ENCODE data around the gene KLK15.
"Not testable (repeated sequence)": the region's sequence is repeated elsewhere in the genome, so short reads cannot be mapped to it uniquely, and the experiment has no call there.

Gene KLK15

DNA sequence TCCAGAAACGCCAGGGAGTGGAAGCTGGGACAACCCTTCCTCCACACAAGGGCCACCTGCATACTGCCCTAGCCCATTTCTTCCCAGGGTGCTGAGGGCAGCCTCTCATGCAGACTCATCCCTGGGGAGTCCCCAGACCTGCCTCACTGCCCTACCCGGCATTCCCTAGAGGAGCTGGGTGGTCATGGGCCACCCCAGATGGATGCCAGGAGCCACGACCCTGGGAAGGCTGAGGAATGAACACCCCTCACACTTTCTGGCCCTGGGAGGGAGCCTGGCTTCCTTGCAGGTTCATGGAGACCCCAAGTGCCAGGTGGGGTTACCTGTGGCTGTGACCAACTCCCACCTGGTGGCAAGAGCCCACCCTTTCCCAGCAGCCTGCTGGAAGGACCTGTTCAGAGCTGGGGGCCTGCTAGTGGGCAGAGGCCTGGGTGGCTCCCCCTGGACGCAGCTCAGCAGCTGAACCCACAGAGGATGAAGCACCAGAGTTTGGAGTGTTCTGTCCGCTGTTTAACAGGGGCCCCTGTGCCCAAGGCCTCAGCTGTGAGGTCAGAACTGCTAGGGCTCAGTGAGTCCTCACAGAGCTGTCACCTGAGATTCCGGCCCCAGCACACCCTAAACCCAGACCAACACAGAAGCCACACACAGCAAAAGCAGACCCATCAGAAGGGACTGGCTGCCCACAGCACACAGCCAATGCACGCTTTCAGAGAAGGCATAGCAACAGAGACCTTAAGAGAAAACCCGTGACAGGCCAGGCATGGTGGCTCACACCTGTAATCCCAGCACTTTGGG is 36.5 kb downstream of the KLK15 start:
- DNase-seq (ENCODE audit: low read depth in 2 of 2, low spot score in 1 of 2) = no peak

DNA sequence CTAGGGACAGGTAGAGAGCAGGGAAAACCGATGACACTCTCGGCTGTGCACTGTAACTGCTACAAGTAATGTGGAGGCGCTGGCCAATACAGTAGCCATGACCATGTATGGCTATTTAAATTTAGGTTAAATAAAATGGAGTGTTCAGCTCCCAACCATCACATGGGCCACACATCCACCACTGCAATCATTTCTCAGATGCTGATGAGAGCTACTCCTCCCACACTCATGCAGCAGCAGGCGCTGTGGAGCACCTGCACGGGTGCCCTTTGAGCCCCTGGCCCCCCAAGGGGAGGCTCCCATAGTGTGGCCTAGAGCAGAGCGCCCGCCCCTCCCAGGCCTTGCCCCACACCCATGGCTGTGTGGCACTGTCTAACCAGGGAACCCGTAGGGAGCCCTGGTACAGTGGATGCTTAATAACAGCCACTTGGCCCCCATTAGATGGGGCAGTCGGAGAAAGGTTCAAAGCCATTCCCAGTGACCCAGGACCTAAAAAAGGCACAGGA is 37.2 kb downstream of the KLK15 start:
- DNase-seq (ENCODE audit: low read depth in 2 of 2, low spot score in 1 of 2) = no peak

DNA sequence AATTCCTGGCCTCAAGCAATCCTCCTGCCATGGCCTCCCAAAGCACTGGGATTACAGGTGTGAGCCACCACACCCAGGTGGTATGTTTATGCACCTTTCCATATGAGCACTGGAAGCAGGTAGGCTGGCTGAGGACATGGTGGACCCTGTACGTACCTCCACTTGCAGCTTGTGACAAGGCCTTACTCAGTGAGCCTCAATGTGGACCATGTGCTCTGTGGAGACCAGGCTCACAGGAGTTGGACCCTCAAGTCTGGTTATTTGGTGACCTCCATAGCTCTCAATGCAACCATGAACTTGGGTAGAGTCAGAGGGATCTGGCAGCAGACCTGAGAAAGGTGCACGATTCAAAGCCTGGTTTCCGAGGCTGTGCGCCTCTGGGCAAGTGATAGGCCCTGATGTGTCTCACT is 37.7 kb downstream of the KLK15 start:
- DNase-seq (ENCODE audit: low read depth in 2 of 2, low spot score in 1 of 2) = no peak

DNA sequence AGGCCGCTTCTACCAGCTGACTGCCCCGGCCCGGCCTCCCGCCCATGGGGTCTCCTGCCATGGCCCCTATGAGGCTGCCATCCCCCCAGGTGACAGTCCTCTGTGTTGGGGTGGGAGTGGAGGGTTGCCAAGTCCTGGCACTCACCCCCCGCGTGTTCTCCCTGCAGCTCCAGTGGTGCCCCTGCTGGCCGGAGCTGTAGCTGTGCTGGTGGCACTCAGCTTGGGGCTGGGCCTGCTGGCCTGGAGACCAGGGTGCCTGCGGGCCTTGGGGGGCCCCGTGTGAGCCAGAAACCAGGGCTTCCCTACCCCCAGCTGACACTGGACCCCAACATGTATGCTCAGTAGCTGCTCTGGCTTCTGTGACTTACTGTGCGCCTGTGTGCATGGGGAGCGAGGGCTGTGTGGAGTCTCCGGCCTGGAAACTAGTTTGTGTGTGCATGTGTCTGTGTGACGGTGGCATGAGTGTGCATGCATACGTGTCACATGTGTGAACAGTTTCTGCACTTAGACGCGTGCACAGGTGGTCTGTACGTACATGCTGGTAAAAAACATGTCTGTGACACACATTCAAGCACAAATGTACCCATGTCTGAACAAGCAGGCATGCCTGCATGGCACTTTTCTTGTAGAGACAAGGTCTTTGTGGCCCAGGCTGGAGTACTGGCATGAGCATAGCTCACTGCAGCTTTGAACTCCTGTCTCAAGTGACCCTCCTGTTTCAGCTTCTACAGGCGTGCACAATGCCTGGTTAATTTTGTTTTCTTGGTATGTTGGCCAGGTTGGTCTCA is 38.3 kb downstream of the KLK15 start:
- no peak for DNase-seq (ENCODE audit: low read depth in 2 of 2, low spot score in 1 of 2)

GRCh38 chr19:50794074-50794875 is 39.1 kb downstream of the KLK15 start:
- DNase-seq (ENCODE audit: low read depth in 2 of 2, low spot score in 1 of 2) = no peak

DNA sequence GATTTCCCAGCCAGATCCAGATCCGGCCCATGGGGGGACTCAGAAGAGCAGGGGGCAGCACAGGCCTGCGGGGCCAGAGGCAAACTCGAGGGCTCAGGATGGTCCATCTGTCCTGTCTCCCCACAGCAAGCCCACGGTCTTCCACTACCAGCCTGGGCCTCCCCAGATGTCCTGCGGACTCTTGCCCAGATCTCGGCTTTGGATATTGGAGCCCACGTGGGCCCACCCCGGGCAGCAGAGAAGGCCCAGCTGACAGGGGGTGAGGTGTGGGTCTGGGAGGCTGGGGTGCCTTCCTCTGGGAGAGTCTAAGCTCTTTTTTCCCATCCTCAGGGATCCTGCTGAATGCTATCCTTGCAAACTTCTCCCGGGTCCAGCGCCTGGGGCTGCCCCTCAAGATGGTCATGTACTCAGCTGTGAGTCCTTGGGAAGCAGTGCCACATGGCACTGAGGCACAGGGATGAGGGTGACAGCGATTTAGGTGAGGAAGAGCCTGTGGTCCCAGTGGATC is 39.8 kb downstream of the KLK15 start:
- no peak for DNase-seq (ENCODE audit: low read depth in 2 of 2, low spot score in 1 of 2)

DNA sequence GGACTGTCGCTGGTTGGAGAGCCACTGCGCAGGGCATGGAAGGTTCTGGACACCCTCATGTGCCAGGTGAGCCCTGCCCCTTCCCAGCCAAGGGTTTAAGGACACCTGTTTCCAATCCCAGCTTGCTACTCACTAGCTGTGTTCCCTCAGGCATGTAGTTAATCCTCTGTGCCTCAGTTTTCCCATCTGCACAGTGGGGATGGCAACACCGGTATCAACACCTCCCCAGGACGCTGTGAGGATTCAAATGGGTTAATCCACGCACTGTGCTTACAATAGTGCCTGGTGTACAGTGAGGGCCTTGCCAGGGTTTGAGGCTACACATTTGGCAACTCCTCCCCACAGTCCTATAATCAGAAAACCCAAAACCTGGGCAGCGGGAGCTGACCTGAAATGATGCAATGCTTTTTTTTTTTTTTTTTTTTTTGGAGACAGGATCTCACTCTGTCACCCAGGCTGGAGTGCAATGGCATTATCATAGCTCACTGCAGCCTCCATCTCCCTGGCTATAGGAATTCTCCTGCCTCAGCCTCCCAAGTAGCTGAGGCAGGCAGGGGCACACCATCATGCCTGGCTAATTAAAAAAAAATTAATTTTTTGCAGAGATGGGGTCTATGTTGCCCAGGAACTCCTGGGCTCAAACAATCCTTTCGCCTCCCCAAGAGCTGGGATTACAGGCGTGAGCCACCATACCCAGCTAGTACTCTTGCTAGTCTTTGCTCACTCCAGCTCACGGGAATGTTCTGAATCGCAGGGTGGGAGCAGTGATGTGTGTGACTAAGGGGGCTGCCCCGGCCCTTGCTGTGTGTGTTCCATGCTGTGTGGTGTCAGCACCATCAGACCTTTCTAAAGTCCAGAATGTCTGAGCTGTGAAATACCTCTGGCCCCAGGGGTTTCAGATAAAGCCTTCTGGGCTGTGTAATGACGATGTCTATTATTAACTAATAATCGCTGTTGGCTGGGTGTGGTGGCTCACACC is 40.8 kb downstream of the KLK15 start:
- no peak for DNase-seq (ENCODE audit: low read depth in 2 of 2, low spot score in 1 of 2)

GRCh38 chr19:50791594-50792271 is 41.6 kb downstream of the KLK15 start:
- no peak for DNase-seq (ENCODE audit: low read depth in 2 of 2, low spot score in 1 of 2)

GRCh38 chr19:50790922-50791467 is 42.4 kb downstream of the KLK15 start:
- DNase-seq (ENCODE audit: low read depth in 2 of 2, low spot score in 1 of 2) = no peak

- no peak for DNase-seq (ENCODE audit: low read depth in 2 of 2, low spot score in 1 of 2)
Measured at GRCh38 chr19:50790396-50790795, 43.0 kb downstream of the KLK15 start, which contains the start of gene ACP4. Gene ACP4, plus strand, starts transcription at chr19:50790415. Its CDS starts 0 bp downstream, at chr19:50790415.

- DNase-seq (ENCODE audit: low read depth in 2 of 2, low spot score in 1 of 2) = no peak
Measured at GRCh38 chr19:50785329-50785728, 48.0 kb downstream of the KLK15 start.

DNA sequence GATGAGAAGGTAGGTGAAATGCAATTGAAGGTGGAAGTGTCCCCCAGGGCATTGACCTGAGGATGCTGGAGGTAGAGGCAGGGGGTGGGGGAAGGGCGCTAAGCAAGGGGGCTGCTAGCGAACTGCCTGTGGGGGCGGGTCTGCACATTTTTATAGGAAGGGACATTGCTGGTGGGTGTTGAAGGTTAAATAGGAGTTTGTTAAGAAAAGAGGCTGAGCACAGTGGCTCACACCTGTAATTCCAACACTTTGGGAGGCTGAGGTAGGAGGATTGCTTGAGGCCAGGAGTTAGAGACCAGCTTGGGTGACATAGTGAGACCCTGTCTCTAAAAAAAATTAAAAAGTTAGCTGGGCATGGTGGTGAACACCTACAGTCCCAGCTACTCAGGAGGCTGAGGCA is 48.7 kb downstream of the KLK15 start:
- no peak for DNase-seq (ENCODE audit: low read depth in 2 of 2, low spot score in 1 of 2)

GRCh38 chr19:50783848-50784152 is 49.6 kb downstream of the KLK15 start:
- not testable (repeated sequence) for DNase-seq (ENCODE audit: low read depth in 2 of 2, low spot score in 1 of 2)

- DNase-seq (ENCODE audit: low read depth in 2 of 2, low spot score in 1 of 2) = no peak
Measured at GRCh38 chr19:50780753-50781435, 52.5 kb downstream of the KLK15 start.

DNA sequence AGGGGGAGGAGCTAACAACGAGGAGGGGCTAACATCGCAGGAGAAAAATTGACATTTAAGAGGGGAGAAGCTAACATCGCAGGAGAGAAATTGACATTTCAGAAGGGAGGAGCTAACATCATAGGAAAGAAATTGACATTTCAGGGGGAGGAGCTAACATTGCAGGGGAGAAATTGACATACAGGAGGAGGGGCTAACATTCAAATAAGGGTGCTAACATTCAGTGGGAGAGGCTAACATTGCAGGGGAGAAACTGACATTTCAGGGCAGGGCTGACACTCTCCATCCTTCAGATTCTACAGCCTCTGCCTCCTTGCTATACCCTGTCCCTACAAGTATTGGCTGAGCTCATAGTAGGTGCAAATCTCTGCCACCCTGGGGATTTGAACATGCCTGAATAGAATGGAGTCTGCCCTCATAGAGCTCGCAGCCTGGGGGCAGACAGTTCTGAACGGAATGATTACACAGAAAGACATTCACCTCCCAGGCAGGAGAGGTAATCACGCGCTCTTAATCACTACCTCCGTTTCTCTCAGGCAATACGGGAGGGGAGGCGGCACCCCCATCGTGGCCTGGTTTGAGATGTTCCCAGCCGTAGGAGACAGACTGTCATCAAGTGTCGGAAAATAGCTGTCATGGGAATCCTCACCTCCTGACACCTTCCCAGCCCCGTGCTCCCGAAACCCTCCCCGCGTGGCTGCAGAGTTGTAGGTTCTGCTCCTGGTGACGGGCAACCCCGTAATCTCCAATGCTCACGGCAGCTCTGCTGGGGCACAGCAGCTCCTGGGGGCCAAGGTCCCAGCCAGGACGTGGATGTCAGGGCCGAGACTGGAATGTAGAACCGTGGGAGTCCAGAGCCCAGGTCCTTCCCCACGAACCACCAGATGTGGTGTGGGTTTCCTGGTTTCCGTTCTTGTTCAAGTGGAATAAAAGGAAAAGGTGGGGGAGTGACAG is 53.6 kb downstream of the KLK15 start:
- DNase-seq (ENCODE audit: low read depth in 2 of 2, low spot score in 1 of 2) = no peak

DNA sequence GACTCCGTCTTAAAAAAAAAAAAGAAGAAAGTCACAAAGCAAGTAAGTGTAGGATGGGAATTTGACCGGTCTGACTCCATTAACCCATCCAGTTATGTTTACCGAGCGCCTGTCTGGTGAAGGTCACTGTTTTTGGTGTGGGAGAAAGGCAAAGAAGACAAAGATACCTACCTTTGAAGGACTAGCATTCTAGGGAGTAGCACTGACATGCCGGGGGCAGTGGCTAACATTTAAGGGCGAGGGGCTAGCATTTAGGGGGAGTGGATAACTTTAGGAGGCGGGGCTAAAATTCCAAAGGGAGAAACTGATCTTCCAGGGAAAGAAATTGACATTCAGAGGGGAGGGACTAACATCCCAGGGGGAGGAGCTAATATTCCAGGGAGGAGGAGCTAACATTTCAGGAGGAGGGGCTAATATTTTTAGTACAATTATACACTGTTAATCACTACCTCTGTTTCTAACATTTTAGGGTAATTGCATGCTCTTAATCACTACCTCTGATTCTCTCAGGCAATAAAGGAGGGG is 54.4 kb downstream of the KLK15 start:
- no peak for DNase-seq (ENCODE audit: low read depth in 2 of 2, low spot score in 1 of 2)

DNA sequence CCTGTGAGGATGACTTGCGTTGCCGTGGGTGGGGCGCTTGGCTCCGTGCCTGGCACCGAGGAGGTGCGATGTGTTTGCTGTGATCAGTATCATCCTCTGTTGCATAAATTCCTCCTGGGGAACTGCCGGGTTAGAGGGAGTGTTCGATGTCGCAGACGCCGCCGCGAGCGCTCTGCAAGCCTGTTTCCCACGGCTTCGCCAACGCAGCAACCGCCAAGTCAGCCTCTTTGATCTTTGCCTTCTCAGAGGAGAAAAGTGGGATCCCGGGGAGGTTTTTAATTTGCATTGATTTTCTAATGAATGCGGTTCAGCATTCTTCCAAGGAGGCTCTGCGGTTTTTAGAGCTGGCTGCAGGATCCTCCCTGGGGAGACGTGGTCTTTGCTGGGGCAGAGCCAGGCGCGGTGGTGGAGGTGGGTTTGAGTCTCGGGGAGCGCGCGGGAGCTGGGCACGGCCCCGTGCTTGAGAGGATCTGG is 55.5 kb downstream of the KLK15 start:
- no peak for DNase-seq (ENCODE audit: low read depth in 2 of 2, low spot score in 1 of 2)
